Lower leg skin (tissue), 4 donors: ENCODE results near the gene ZNF567. TPM values are rescaled to one million over a fixed set of nuclear protein-coding genes. Genes with fewer than 3 reads are reported as not detected.

Experiments
- DNase-seq, 2 donors: peaks; one replicate each; pipeline ENCODE4 v3.0.0-alpha.2; 2019; ENCODE audit warnings: low spot score in 2 of 2
- H3K4me3 ChIP-seq: fragments of 200-600 bp; sonication (generic); 2 replicates; pipeline ENCODE4 v1.5.1; 2017; ENCODE audit warnings: mild to moderate bottlenecking, low read depth; ENCODE audit not compliant: poor library complexity, severe bottlenecking
- CTCF ChIP-seq, 3 donors: fragments of 450-650 bp; IDR thresholded peaks; one replicate each; pipeline ENCODE4 v1.5.1; 2016; ENCODE audit warnings: antibody characterized with exemption in 3 of 3, mild to moderate bottlenecking in 3 of 3, moderate library complexity in 2 of 3
- POLR2A ChIP-seq, 2 donors: fragments of 450-650 bp; IDR thresholded peaks; one replicate each; pipeline ENCODE4 v1.6.1; 2016 to 2017; ENCODE audit warnings: antibody characterized with exemption in 2 of 2, mild to moderate bottlenecking in 1 of 2, moderate library complexity in 1 of 2
- WGBS, 2 donors: methylation state at CpG; one replicate each; pipeline ENCODE4 v1.1.5; 2018; 5-methylcytosine and 5-hydroxymethylcytosine counted together
- intact Hi-C: fragments of 100-400 bp; cut with DNase I; formaldehyde crosslinking; loops from one replicate; pipeline ENCODE4 v1.15.0; 2023; ENCODE audit warnings: low total_unique reads
- total RNA-seq, 4 donors: library from RNA; depleted of rRNA; stranded (reverse); fragments of >200 nt; gene quantifications; one replicate each; pipeline ENCODE4 v1.1.0, GENCODE V29; 2016

ZNF567 gene
- total RNA-seq, 4 donors from 2014 or later = 6.3 to 9.6 (median 7.7) TPM

- intact Hi-C loops = no loop called here
- DNase-seq = no peak
- H3K4me3 ChIP-seq = no peak overlapping the region
- WGBS, 2 donors = 86 to 96% methylated on average over 2 of the region's 2 CpGs
- TF ChIP-seq POLR2A (IDR thresholded peaks at IDR 0.05) = no peak
- TF ChIP-seq CTCF (IDR thresholded peaks at IDR 0.05) = no peak
These were observed 18.8 kb upstream of the ZNF567 start for GRCh38 chr19:36668646-36669045.

- intact Hi-C loops = no loop called here
- DNase-seq = no peak
- H3K4me3 ChIP-seq = no peak overlapping the region
- 91 to 93% methylated on average over 1 of the region's 1 CpG for WGBS, 2 donors
- TF ChIP-seq POLR2A (IDR thresholded peaks at IDR 0.05) (no peak), CTCF (IDR thresholded peaks at IDR 0.05) (no peak)
These were observed 15.0 kb upstream of the ZNF567 start for GRCh38 chr19:36672368-36672767.

GRCh38 chr19:36674201-36674600 lies 13.2 kb upstream of the ZNF567 start:
- TF ChIP-seq POLR2A (IDR thresholded peaks at IDR 0.05) = no peak
- TF ChIP-seq CTCF (IDR thresholded peaks at IDR 0.05) = no peak
- intact Hi-C loops = no loop called here
- 97 to 99% methylated on average over 2 of the region's 2 CpGs for WGBS, 2 donors
- DNase-seq = no peak
- no peak overlapping the region for H3K4me3 ChIP-seq

- no peak for DNase-seq
- TF ChIP-seq POLR2A (IDR thresholded peaks at IDR 0.05) (no peak), CTCF (IDR thresholded peaks at IDR 0.05) (no peak)
- H3K4me3 ChIP-seq = no peak overlapping the region
- intact Hi-C loops = no loop called here
These were observed 8.0 kb upstream of the ZNF567 start for GRCh38 chr19:36679455-36679854.

- no peak overlapping the region for H3K4me3 ChIP-seq
- 93 to 97% methylated on average over 2 of the region's 2 CpGs for WGBS, 2 donors
- no peak for TF ChIP-seq CTCF (IDR thresholded peaks at IDR 0.05)
- no peak for TF ChIP-seq POLR2A (IDR thresholded peaks at IDR 0.05)
- DNase-seq = no peak
- intact Hi-C loops = no loop called here
These were observed 1.6 kb upstream of the ZNF567 start for GRCh38 chr19:36685835-36686234.
